ENCODE data around the gene SPRED3.

The SPRED3 gene

DNA sequence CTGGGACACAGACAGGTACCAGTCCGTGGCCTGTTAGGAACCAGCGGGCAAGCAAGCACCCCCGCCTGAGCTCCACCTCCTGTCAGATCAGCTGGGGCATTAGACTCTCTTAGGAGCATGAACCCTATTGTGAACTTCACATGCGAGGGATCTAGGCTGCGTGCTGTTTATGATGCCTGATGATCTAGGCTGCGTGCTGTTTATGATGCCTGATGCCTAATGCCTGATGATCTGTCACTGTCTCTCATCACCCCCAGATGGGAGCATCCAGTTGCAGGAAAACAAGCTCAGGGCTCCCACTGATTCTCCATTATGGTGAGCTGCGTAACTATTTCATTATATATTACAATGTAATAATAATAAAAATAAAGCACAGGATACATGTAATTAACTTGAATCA is 33.9 kb downstream of the SPRED3 start:
- Histone ChIP-seq H3K27ac (ENCODE audit: low read length) (no peak overlapping the region), H2AFZ (ENCODE audit: low read depth, low read length) (no peak overlapping the region)
- TF ChIP-seq, protein P1, sequence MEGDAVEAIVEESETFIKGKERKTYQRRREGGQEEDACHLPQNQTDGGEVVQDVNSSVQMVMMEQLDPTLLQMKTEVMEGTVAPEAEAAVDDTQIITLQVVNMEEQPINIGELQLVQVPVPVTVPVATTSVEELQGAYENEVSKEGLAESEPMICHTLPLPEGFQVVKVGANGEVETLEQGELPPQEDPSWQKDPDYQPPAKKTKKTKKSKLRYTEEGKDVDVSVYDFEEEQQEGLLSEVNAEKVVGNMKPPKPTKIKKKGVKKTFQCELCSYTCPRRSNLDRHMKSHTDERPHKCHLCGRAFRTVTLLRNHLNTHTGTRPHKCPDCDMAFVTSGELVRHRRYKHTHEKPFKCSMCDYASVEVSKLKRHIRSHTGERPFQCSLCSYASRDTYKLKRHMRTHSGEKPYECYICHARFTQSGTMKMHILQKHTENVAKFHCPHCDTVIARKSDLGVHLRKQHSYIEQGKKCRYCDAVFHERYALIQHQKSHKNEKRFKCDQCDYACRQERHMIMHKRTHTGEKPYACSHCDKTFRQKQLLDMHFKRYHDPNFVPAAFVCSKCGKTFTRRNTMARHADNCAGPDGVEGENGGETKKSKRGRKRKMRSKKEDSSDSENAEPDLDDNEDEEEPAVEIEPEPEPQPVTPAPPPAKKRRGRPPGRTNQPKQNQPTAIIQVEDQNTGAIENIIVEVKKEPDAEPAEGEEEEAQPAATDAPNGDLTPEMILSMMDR (IDR thresholded peaks at IDR 0.05; ENCODE audit: borderline replicate concordance, extremely low read depth, low read length, poor library complexity, severe bottlenecking) = no peak
- TF ChIP-seq EZH2 (IDR thresholded peaks at IDR 0.05; ENCODE audit: borderline replicate concordance, low read depth, low read length, severe bottlenecking) = no peak

DNA sequence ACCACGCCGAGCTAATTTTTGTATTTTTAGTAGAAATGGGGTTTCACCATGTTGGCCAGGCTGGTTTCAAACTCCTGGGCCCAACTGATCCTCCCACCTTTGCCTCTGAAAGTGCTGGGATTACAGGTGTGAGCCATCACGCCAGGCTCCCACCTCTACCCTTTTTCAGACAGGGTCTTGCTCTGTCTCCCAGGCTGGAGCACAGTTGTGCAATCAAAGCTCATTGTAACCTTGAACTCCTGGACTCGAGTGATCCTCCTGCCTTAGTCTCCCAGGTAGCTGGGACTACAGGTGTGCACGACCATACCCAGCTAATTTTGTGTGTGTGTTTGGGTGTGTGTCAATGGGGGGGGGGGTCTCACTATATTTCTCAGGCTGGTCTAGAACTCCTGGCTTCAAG is 35.8 kb downstream of the SPRED3 start:
- no peak for TF ChIP-seq EZH2 (IDR thresholded peaks at IDR 0.05; ENCODE audit: borderline replicate concordance, low read depth, low read length, severe bottlenecking)
- TF ChIP-seq, protein P1 (IDR thresholded peaks at IDR 0.05; ENCODE audit: borderline replicate concordance, extremely low read depth, low read length, poor library complexity, severe bottlenecking) = no peak
- no peaks in the 10 kb centered on the region for H3K36me3 ChIP-seq (ENCODE audit: insufficient read depth, low read length)
- H3K27ac ChIP-seq (ENCODE audit: low read length) = no peak overlapping the region
- H4K20me1 ChIP-seq (ENCODE audit: insufficient read depth, low read length) = no peaks in the 10 kb centered on the region; the same call in 1 of the 2 replicates
- H3K4me1 ChIP-seq (ENCODE audit: insufficient read depth, low read length) = peaks cover 7% of the 10 kb centered on the region
- H3K4me2 ChIP-seq (ENCODE audit: insufficient read depth, low read length) = no peak overlapping the region
- H2AFZ ChIP-seq (ENCODE audit: low read depth, low read length) = no peak overlapping the region
- DNase-seq (no peak), ATAC-seq (ENCODE audit: insufficient read depth, low read depth) (no peak)
- no peak overlapping the region for H3K4me3 ChIP-seq (ENCODE audit: low read depth in 1 of 2, low read length in 2 of 2)
- H3K27me3 ChIP-seq (ENCODE audit: insufficient read depth, low read length, poor library complexity) = no peaks in the 10 kb centered on the region
- no peak overlapping the region for H3K9ac ChIP-seq (ENCODE audit: low read depth, low read length)
- H3K9me3 ChIP-seq (ENCODE audit: insufficient read depth, low read length, severe bottlenecking) = no peaks in the 10 kb centered on the region
- H3K79me2 ChIP-seq (ENCODE audit: insufficient read depth, low read length) = no peaks in the 10 kb centered on the region

More for the DNA sequence above, 33.9 kb downstream of the SPRED3 start:
- DNase-seq = no peak
- H3K4me1 ChIP-seq (ENCODE audit: insufficient read depth, low read length) = peaks cover 7% of the 10 kb centered on the region
- no peaks in the 10 kb centered on the region for H3K36me3 ChIP-seq (ENCODE audit: insufficient read depth, low read length)
- no peaks in the 10 kb centered on the region for H3K9me3 ChIP-seq (ENCODE audit: insufficient read depth, low read length, severe bottlenecking)
- no peaks in the 10 kb centered on the region; the same call in 1 of the 2 replicates for H4K20me1 ChIP-seq (ENCODE audit: insufficient read depth, low read length)
- ATAC-seq (ENCODE audit: insufficient read depth, low read depth) = no peak
- no peaks in the 10 kb centered on the region for H3K79me2 ChIP-seq (ENCODE audit: insufficient read depth, low read length)
- no peak overlapping the region for H3K4me3 ChIP-seq (ENCODE audit: low read depth in 1 of 2, low read length in 2 of 2)
- no peak overlapping the region for H3K9ac ChIP-seq (ENCODE audit: low read depth, low read length)
- H3K27me3 ChIP-seq (ENCODE audit: insufficient read depth, low read length, poor library complexity) = no peaks in the 10 kb centered on the region
- no peak overlapping the region for H3K4me2 ChIP-seq (ENCODE audit: insufficient read depth, low read length)

DNA sequence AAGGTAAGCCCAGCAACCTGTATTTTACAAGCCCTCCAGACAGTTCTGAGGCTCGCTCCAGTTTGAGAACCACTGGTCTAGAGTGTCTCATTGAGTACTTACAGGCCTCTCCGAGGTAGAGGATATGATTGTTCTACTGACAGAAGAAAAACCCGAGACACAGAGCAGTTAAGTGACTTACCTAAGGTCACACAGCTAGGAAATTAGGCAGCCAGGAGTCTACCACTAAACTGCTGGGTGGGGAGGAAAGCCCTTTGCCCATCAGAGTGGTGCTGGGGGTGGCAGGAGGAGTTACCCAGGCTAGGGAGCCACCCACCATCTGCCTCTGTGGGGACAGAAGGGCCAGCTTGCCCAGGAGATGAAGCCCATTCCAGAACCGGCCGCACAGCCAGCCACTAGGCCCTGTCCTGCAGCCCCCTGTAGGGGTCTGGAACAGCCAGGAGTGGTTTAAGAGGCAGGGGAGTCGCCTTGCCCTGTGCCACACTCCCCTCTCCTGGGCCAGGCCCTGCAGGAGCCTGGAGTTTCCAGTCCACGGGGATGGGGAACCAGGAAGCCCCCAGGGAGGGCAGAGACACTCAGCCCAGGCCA is 36.8 kb downstream of the SPRED3 start:
- Histone ChIP-seq H3K4me2 (ENCODE audit: insufficient read depth, low read length) (peak overlapping the region; percentile 29), H3K9ac (ENCODE audit: low read depth, low read length) (no peak overlapping the region), H3K4me1 (ENCODE audit: insufficient read depth, low read length) (peaks cover 7% of the 10 kb centered on the region), H4K20me1 (ENCODE audit: insufficient read depth, low read length) (no peaks in the 10 kb centered on the region; the same call in 1 of the 2 replicates), H3K27me3 (ENCODE audit: insufficient read depth, low read length, poor library complexity) (no peaks in the 10 kb centered on the region), H2AFZ (ENCODE audit: low read depth, low read length) (no peak overlapping the region), H3K79me2 (ENCODE audit: insufficient read depth, low read length) (no peaks in the 10 kb centered on the region), H3K27ac (ENCODE audit: low read length) (no peak overlapping the region), H3K4me3 (ENCODE audit: low read depth in 1 of 2, low read length in 2 of 2) (no peak overlapping the region), H3K9me3 (ENCODE audit: insufficient read depth, low read length, severe bottlenecking) (no peaks in the 10 kb centered on the region), H3K36me3 (ENCODE audit: insufficient read depth, low read length) (no peaks in the 10 kb centered on the region)
- DNase-seq (no peak), ATAC-seq (ENCODE audit: insufficient read depth, low read depth) (0 out of 3 replicates have a peak, but pooled peaks have one; percentile 21)
- TF ChIP-seq, protein P1 (IDR thresholded peaks at IDR 0.05; ENCODE audit: borderline replicate concordance, extremely low read depth, low read length, poor library complexity, severe bottlenecking) = no peak
- no peak for TF ChIP-seq EZH2 (IDR thresholded peaks at IDR 0.05; ENCODE audit: borderline replicate concordance, low read depth, low read length, severe bottlenecking)

All from DND-41 (cell line).